OCI-LY1 (cell line): Measurements from ENCODE around the gene KIAA1549.

Source experiments
- H2AFZ ChIP-seq: fragments of 200-600 bp; sonication (generic), shearing (Covaris generic); 2 replicates; pipeline ENCODE4 v1.6.0; 2014; ENCODE audit warnings: antibody characterized with exemption, mild to moderate bottlenecking, low read length
- H3F3A ChIP-seq: fragments of 200-600 bp; sonication (generic), shearing (Covaris generic); 2 replicates; pipeline ENCODE4 v1.6.0; 2014; ENCODE audit warnings: mild to moderate bottlenecking, antibody characterized with exemption, low read length, moderate library complexity; ENCODE audit not compliant: insufficient read depth
- H3K27ac ChIP-seq: fragments of 200-600 bp; sonication (generic); 2 replicates; pipeline ENCODE4 v1.5.1; 2014; ENCODE audit warnings: low read length, mixed run types, mild to moderate bottlenecking, low read depth; ENCODE audit not compliant: poor library complexity, severe bottlenecking
- H3K27me3 ChIP-seq: fragments of 200-600 bp; sonication (generic); 2 replicates; pipeline ENCODE4 v1.6.0; 2014; ENCODE audit warnings: antibody characterized with exemption, mild to moderate bottlenecking, low read length, moderate library complexity; ENCODE audit not compliant: insufficient read depth
- H3K36me3 ChIP-seq: fragments of 200-600 bp; sonication (generic); 2 replicates; pipeline ENCODE4 v1.6.1; 2014; ENCODE audit warnings: mild to moderate bottlenecking, antibody characterized with exemption, low read length, moderate library complexity, mixed read lengths; ENCODE audit not compliant: insufficient read depth
- H3K4me1 ChIP-seq: fragments of 200-600 bp; sonication (generic); 2 replicates; pipeline ENCODE4 v1.5.1; 2014; ENCODE audit warnings: mild to moderate bottlenecking, low read length, moderate library complexity; ENCODE audit not compliant: insufficient read depth, severe bottlenecking
- H3K4me2 ChIP-seq: fragments of 200-600 bp; sonication (generic), shearing (Covaris generic); 2 replicates; pipeline ENCODE4 v1.6.1; 2014; ENCODE audit warnings: low read length
- H3K4me3 ChIP-seq: fragments of 200-600 bp; sonication (generic); 2 replicates; pipeline ENCODE4 v1.5.1; 2014; ENCODE audit warnings: low read length, low read depth, mild to moderate bottlenecking, mixed read lengths; ENCODE audit not compliant: poor library complexity, severe bottlenecking
- H3K79me2 ChIP-seq: fragments of 200-600 bp; shearing (Covaris generic); 2 replicates; pipeline ENCODE4 v1.6.1; 2016; ENCODE audit warnings: mixed run types, low read length, mixed read lengths; ENCODE audit not compliant: insufficient read depth
- H3K9ac ChIP-seq: fragments of 200-600 bp; sonication (generic), shearing (Covaris generic); 2 replicates; pipeline ENCODE4 v1.6.1; 2014; ENCODE audit warnings: mild to moderate bottlenecking, low read length, mixed read lengths
- H3K9me2 ChIP-seq: fragments of 200-600 bp; sonication (generic), shearing (Covaris generic); 2 replicates; pipeline ENCODE4 v1.6.1; 2014; ENCODE audit warnings: low read depth, mild to moderate bottlenecking, low read length, mixed read lengths
- H3K9me3 ChIP-seq: fragments of 200-600 bp; shearing (Covaris generic); 2 replicates; pipeline ENCODE4 v1.6.1; 2014; ENCODE audit warnings: low read length, mixed read lengths
- H4K20me1 ChIP-seq: fragments of 200-600 bp; sonication (generic), shearing (Covaris generic); 2 replicates; pipeline ENCODE4 v1.6.0; 2016; ENCODE audit warnings: mild to moderate bottlenecking, low read length; ENCODE audit not compliant: insufficient read depth
- EZH2 ChIP-seq: fragments of 200-600 bp; sonication (generic), shearing (Covaris generic); IDR thresholded peaks from 2 replicates; pipeline ENCODE4 v1.8.0; 2017; ENCODE audit warnings: borderline replicate concordance, mixed run types, mild to moderate bottlenecking, antibody characterized with exemption, low read length, moderate library complexity, mixed read lengths
- TF ChIP-seq, protein P1 (sequence below): fragments of 200-600 bp; sonication (generic), shearing (Covaris generic); IDR thresholded peaks from 2 replicates; pipeline ENCODE4 v1.5.1; 2017; ENCODE audit warnings: mild to moderate bottlenecking, antibody characterized with exemption, low read length, moderate library complexity, mixed read lengths

Gene KIAA1549

GRCh38 chr7:138945154-138945553 is 36.0 kb downstream of the KIAA1549 start:
- Histone ChIP-seq H3K79me2 (no peaks in the 10 kb centered on the region), H4K20me1 (no peaks in the 10 kb centered on the region), H3K4me1 (no peaks in the 10 kb centered on the region), H3K9me3 (no peaks in the 10 kb centered on the region), H3K27me3 (no peaks in the 10 kb centered on the region), H3K36me3 (no peaks in the 10 kb centered on the region), H3F3A (no peaks in the 10 kb centered on the region), H2AFZ (no peak overlapping the region), H3K4me3 (no peak overlapping the region), H3K9ac (no peak overlapping the region), H3K27ac (no peak overlapping the region), H3K9me2 (no peaks in the 10 kb centered on the region), H3K4me2 (no peak overlapping the region)
- TF ChIP-seq, protein P1, sequence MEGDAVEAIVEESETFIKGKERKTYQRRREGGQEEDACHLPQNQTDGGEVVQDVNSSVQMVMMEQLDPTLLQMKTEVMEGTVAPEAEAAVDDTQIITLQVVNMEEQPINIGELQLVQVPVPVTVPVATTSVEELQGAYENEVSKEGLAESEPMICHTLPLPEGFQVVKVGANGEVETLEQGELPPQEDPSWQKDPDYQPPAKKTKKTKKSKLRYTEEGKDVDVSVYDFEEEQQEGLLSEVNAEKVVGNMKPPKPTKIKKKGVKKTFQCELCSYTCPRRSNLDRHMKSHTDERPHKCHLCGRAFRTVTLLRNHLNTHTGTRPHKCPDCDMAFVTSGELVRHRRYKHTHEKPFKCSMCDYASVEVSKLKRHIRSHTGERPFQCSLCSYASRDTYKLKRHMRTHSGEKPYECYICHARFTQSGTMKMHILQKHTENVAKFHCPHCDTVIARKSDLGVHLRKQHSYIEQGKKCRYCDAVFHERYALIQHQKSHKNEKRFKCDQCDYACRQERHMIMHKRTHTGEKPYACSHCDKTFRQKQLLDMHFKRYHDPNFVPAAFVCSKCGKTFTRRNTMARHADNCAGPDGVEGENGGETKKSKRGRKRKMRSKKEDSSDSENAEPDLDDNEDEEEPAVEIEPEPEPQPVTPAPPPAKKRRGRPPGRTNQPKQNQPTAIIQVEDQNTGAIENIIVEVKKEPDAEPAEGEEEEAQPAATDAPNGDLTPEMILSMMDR = no peak
- TF ChIP-seq EZH2 = no peak

DNA sequence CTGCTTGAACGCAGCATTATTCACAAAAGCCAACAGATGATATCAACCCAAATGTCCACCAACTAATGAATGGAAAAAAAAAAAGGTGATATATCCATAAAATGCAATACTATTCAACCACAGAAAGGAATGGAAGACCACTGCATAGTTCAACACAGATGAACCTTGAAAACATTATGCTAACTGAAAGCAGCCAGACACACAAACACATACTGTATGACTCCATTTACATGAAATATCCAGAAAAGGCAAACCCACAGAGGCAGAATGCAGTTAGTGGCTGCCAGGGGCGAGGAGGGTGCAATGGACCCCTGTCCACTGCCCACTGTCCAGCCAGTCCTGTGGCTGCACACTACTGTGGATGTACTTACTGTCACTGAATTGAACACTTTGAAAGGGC is 36.6 kb downstream of the KIAA1549 start:
- Histone ChIP-seq H3K9me3 (no peaks in the 10 kb centered on the region), H3K4me1 (no peaks in the 10 kb centered on the region), H4K20me1 (no peaks in the 10 kb centered on the region), H3K36me3 (no peaks in the 10 kb centered on the region), H3K9ac (no peak overlapping the region), H3K9me2 (no peaks in the 10 kb centered on the region), H3F3A (no peaks in the 10 kb centered on the region), H2AFZ (no peak overlapping the region), H3K4me3 (no peak overlapping the region), H3K27ac (no peak overlapping the region), H3K27me3 (no peaks in the 10 kb centered on the region), H3K79me2 (no peaks in the 10 kb centered on the region), H3K4me2 (no peak overlapping the region)
- no peak for TF ChIP-seq EZH2
- TF ChIP-seq, protein P1 = no peak

GRCh38 chr7:138943061-138943460 is 38.1 kb downstream of the KIAA1549 start:
- no peaks in the 10 kb centered on the region for H3K27me3 ChIP-seq

More at GRCh38 chr7:138943061-138943460, 38.1 kb downstream of the KIAA1549 start:
- H3K9me3 ChIP-seq = no peaks in the 10 kb centered on the region
- no peaks in the 10 kb centered on the region for H4K20me1 ChIP-seq
- H3K36me3 ChIP-seq = no peaks in the 10 kb centered on the region
- no peak overlapping the region for H3K4me2 ChIP-seq
- TF ChIP-seq, protein P1 = no peak
- TF ChIP-seq EZH2 = no peak
- no peaks in the 10 kb centered on the region for H3K4me1 ChIP-seq
- H2AFZ ChIP-seq = no peak overlapping the region
- H3K79me2 ChIP-seq = no peaks in the 10 kb centered on the region
- no peak overlapping the region for H3K9ac ChIP-seq
- H3K9me2 ChIP-seq = no peaks in the 10 kb centered on the region
- H3K4me3 ChIP-seq = no peak overlapping the region
- H3F3A ChIP-seq = no peaks in the 10 kb centered on the region
- no peak overlapping the region for H3K27ac ChIP-seq
